ENCODE data around the gene TRPV6.

TRPV6 gene

GRCh38 chr7:142923391-142923790 lies 37.8 kb upstream of the TRPV6 start:
- Histone ChIP-seq H3K4me2 (ENCODE audit: low read depth, low read length, poor library complexity, severe bottlenecking) (no peak overlapping the region), H3K9ac (ENCODE audit: low read length) (no peak overlapping the region), H3K4me3 (ENCODE audit: insufficient read depth, low read length, poor library complexity, severe bottlenecking) (no peak overlapping the region), H3K9me3 (ENCODE audit: insufficient read depth, low read length) (no peaks in the 10 kb centered on the region), H3K27ac (ENCODE audit: low read depth, low read length) (no peak overlapping the region), H3K9me2 (replicated peaks; ENCODE audit: insufficient read depth, low read length) (no peaks in the 10 kb centered on the region), H3K79me2 (ENCODE audit: insufficient read depth, low read length) (no peaks in the 10 kb centered on the region), H3F3A (ENCODE audit: insufficient read depth) (no peaks in the 10 kb centered on the region), H3K27me3 (ENCODE audit: low read length) (no peaks in the 10 kb centered on the region), H2AFZ (ENCODE audit: low read depth, low read length, severe bottlenecking) (no peak overlapping the region), H4K20me1 (ENCODE audit: low read depth, low read length) (no peaks in the 10 kb centered on the region), H3K36me3 (ENCODE audit: low read length) (no peaks in the 10 kb centered on the region)
- no peak for TF ChIP-seq EZH2phosphoT487 (conservative IDR thresholded peaks at IDR 0.05; ENCODE audit: low read length)
- TF ChIP-seq CTCF (IDR thresholded peaks at IDR 0.05; ENCODE audit: insufficient read depth, low read length, poor library complexity, severe bottlenecking), result no peak

GRCh38 chr7:142919656-142920055 lies 34.1 kb upstream of the TRPV6 start:
- Histone ChIP-seq H3K4me2 (ENCODE audit: low read depth, low read length, poor library complexity, severe bottlenecking) (no peak overlapping the region), H2AFZ (ENCODE audit: low read depth, low read length, severe bottlenecking) (no peak overlapping the region), H3K4me3 (ENCODE audit: insufficient read depth, low read length, poor library complexity, severe bottlenecking) (no peak overlapping the region), H3K9me3 (ENCODE audit: insufficient read depth, low read length) (no peaks in the 10 kb centered on the region), H3F3A (ENCODE audit: insufficient read depth) (no peaks in the 10 kb centered on the region), H3K27ac (ENCODE audit: low read depth, low read length) (no peak overlapping the region), H3K27me3 (ENCODE audit: low read length) (no peaks in the 10 kb centered on the region), H3K9ac (ENCODE audit: low read length) (no peak overlapping the region), H3K79me2 (ENCODE audit: insufficient read depth, low read length) (no peaks in the 10 kb centered on the region), H4K20me1 (ENCODE audit: low read depth, low read length) (no peaks in the 10 kb centered on the region), H3K36me3 (ENCODE audit: low read length) (no peaks in the 10 kb centered on the region), H3K9me2 (replicated peaks; ENCODE audit: insufficient read depth, low read length) (no peaks in the 10 kb centered on the region)
- no peak for TF ChIP-seq CTCF (IDR thresholded peaks at IDR 0.05; ENCODE audit: insufficient read depth, low read length, poor library complexity, severe bottlenecking)
- no peak for TF ChIP-seq EZH2phosphoT487 (conservative IDR thresholded peaks at IDR 0.05; ENCODE audit: low read length)

GRCh38 chr7:142918901-142919300 lies 33.4 kb upstream of the TRPV6 start:
- Histone ChIP-seq H3K4me2 (ENCODE audit: low read depth, low read length, poor library complexity, severe bottlenecking) (no peak overlapping the region), H3K27me3 (ENCODE audit: low read length) (no peaks in the 10 kb centered on the region), H3K9ac (ENCODE audit: low read length) (no peak overlapping the region), H4K20me1 (ENCODE audit: low read depth, low read length) (no peaks in the 10 kb centered on the region), H3F3A (ENCODE audit: insufficient read depth) (no peaks in the 10 kb centered on the region), H3K4me3 (ENCODE audit: insufficient read depth, low read length, poor library complexity, severe bottlenecking) (no peak overlapping the region), H3K9me3 (ENCODE audit: insufficient read depth, low read length) (no peaks in the 10 kb centered on the region), H3K79me2 (ENCODE audit: insufficient read depth, low read length) (no peaks in the 10 kb centered on the region), H2AFZ (ENCODE audit: low read depth, low read length, severe bottlenecking) (no peak overlapping the region), H3K9me2 (replicated peaks; ENCODE audit: insufficient read depth, low read length) (no peaks in the 10 kb centered on the region), H3K36me3 (ENCODE audit: low read length) (no peaks in the 10 kb centered on the region), H3K27ac (ENCODE audit: low read depth, low read length) (no peak overlapping the region)
- TF ChIP-seq CTCF (IDR thresholded peaks at IDR 0.05; ENCODE audit: insufficient read depth, low read length, poor library complexity, severe bottlenecking) (no peak), EZH2phosphoT487 (conservative IDR thresholded peaks at IDR 0.05; ENCODE audit: low read length) (no peak)
